HL-60 (cell line): ENCODE data around the gene GAL3ST2.

Experiments
- CTCF ChIP-seq: IDR thresholded peaks from one replicate; pipeline ENCODE4 v1.5.1; 2011; ENCODE audit warnings: low read length, control low read depth, inconsistent platforms; ENCODE audit not compliant: insufficient read depth
- GABPA ChIP-seq: IDR thresholded peaks from 2 replicates; pipeline ENCODE4 v1.6.1; 2012; ENCODE audit warnings: low read depth
- POLR2AphosphoS5 ChIP-seq: IDR thresholded peaks from 2 replicates; pipeline ENCODE4 v1.6.1; 2012; ENCODE audit warnings: low read depth
- REST ChIP-seq: IDR thresholded peaks from 2 replicates; pipeline ENCODE4 v1.6.1; 2012; ENCODE audit warnings: low read depth; ENCODE audit not compliant: insufficient replicate concordance
- SPI1 ChIP-seq: IDR thresholded peaks from 2 replicates; pipeline ENCODE4 v1.6.1; 2012; ENCODE audit warnings: low read depth, mild to moderate bottlenecking, borderline replicate concordance

GRCh38 chr2:241850544-241851324, 74.1 kb downstream of the GAL3ST2 start:
- TF ChIP-seq POLR2AphosphoS5 (no peak), CTCF (no peak), REST (no peak), SPI1 (no peak), GABPA (no peak)
